Measurements from ENCODE around the gene ORMDL2. TPM values are rescaled to one million over a fixed set of nuclear protein-coding genes. Genes with fewer than 3 reads are reported as not detected.
A peak's percentile ranks its signal among the peaks of the same experiment; 100 is the strongest.

ORMDL2 gene
- total RNA-seq, 6 donors from 2014 or later = 9.4 to 62.9 (median 20.2) TPM

DNA sequence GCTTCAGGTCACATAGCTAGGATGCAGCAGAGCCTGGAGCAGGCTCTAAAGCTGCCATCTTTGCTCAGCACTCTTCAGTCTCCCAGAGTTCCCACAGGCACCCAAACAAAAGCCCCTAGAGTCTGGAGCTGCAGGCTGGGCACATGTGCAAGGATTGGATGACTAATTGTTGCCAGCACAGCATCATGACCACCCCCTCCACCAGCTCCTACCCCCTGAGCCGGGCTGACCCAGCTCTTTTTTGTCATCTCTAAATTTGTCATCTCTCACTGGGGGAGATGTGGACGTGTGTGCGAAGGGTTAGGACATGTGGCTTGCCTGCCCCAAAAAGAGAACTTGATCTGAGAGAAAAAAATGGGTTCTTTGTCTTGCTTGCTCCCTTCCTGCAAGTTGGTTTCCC, 29.2 kb downstream of the ORMDL2 start:
- H3K27me3 ChIP-seq = no peaks in the 10 kb centered on the region
- TF ChIP-seq POLR2AphosphoS5 (IDR thresholded peaks at IDR 0.05) (peak; percentile 5 to 24), POLR2A (IDR thresholded peaks at IDR 0.05) (peak in 1 of 4 donors; percentile 50), EP300 (IDR thresholded peaks at IDR 0.05) (peak in 1 of 4 donors; percentile 46)
- TF ChIP-seq, protein P1, sequence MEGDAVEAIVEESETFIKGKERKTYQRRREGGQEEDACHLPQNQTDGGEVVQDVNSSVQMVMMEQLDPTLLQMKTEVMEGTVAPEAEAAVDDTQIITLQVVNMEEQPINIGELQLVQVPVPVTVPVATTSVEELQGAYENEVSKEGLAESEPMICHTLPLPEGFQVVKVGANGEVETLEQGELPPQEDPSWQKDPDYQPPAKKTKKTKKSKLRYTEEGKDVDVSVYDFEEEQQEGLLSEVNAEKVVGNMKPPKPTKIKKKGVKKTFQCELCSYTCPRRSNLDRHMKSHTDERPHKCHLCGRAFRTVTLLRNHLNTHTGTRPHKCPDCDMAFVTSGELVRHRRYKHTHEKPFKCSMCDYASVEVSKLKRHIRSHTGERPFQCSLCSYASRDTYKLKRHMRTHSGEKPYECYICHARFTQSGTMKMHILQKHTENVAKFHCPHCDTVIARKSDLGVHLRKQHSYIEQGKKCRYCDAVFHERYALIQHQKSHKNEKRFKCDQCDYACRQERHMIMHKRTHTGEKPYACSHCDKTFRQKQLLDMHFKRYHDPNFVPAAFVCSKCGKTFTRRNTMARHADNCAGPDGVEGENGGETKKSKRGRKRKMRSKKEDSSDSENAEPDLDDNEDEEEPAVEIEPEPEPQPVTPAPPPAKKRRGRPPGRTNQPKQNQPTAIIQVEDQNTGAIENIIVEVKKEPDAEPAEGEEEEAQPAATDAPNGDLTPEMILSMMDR (IDR thresholded peaks at IDR 0.05) = no peak
- H3K36me3 ChIP-seq = no peaks in the 10 kb centered on the region
- DNase-seq (peak in 1 of 2 donors; percentile 63), ATAC-seq (ENCODE audit: low FRiP score in 2 of 2) (peak; percentile 43 to 47)
- H3K4me3 ChIP-seq = no peak overlapping the region
- H3K9me3 ChIP-seq = no peaks in the 10 kb centered on the region
- H3K4me1 ChIP-seq = peaks cover 9 to 19% (median 16%) of the 10 kb centered on the region in 4 donors
- peak overlapping the region; percentile 86 to 96 (median 92) for H3K27ac ChIP-seq
- 58 to 59% methylated on average over 3 of the region's 3 CpGs for WGBS, 2 donors

DNA sequence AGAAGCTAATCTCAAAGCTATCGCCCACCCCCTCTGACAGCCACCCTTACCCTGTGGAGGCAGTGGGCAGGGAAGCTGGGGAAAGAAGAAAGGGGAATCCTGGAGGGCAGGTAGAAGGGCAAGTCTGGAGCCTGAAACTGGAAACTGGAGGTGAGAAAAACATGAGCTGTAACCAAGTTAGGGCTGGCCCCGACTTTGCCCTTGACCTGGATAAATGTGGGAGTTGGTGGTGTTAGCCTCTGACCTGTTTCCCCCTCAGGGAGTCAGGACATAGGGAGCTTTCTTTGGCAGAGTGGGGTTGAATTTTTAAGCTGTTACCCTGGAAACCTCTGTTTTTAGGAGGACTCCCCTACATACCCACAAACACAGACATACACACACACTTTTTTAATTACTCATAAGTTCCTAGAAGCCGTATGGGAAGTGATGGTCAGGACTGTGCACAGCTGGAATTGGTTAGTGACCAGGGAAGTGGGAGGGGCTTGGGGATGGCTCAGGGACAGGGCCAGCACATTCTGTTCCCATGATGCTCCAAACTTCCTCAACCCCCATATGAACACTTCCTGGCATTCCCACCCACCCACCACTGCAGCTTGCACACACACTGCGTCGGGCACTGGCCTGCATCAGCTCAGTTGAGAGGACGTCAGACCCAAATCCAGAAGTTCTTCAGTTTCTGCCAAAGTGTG, 29.9 kb downstream of the ORMDL2 start:
- H3K36me3 ChIP-seq = no peaks in the 10 kb centered on the region

GRCh38 chr12:55849616-55850343, 31.9 kb downstream of the ORMDL2 start:
- 81 to 85% methylated on average over 7 of the region's 7 CpGs for WGBS, 2 donors
- DNase-seq (no peak), ATAC-seq (ENCODE audit: low FRiP score in 2 of 2) (no peak)
- Histone ChIP-seq H3K9me3 (no peaks in the 10 kb centered on the region), H3K4me3 (no peak overlapping the region), H3K36me3 (no peaks in the 10 kb centered on the region), H3K4me1 (peaks cover 9 to 19% (median 16%) of the 10 kb centered on the region in 4 donors), H3K27ac (peak overlapping the region in 2 of 4 donors; percentile 90 to 96), H3K27me3 (no peaks in the 10 kb centered on the region)
- TF ChIP-seq, protein P1 (IDR thresholded peaks at IDR 0.05) = no peak
- TF ChIP-seq POLR2AphosphoS5 (IDR thresholded peaks at IDR 0.05) (no peak), POLR2A (IDR thresholded peaks at IDR 0.05) (no peak), EP300 (IDR thresholded peaks at IDR 0.05) (no peak)

More for the DNA sequence above, 29.9 kb downstream of the ORMDL2 start:
- ATAC-seq (ENCODE audit: low FRiP score in 2 of 2) (peak; percentile 92 to 94), DNase-seq (peak; percentile 68 to 86)
- WGBS, 2 donors = 37 to 49% methylated on average over 6 of the region's 6 CpGs
- H3K4me3 ChIP-seq = peak overlapping the region in 1 of 4 donors; percentile 3
- peak overlapping the region; percentile 86 to 96 (median 92) for H3K27ac ChIP-seq
- H3K9me3 ChIP-seq = no peaks in the 10 kb centered on the region
- H3K27me3 ChIP-seq = no peaks in the 10 kb centered on the region
- peaks cover 9 to 19% (median 16%) of the 10 kb centered on the region in 4 donors for H3K4me1 ChIP-seq
- TF ChIP-seq, protein P1 (IDR thresholded peaks at IDR 0.05) = no peak
- TF ChIP-seq POLR2AphosphoS5 (IDR thresholded peaks at IDR 0.05) (peak; percentile 95 to 99), POLR2A (IDR thresholded peaks at IDR 0.05) (peak in 2 of 4 donors; percentile 34 to 66), EP300 (IDR thresholded peaks at IDR 0.05) (peak; percentile 88 to 100 (median 99))

- no peaks in the 10 kb centered on the region for H3K27me3 ChIP-seq
- 25 to 64% methylated on average over 1 of the region's 1 CpG for WGBS, 2 donors
- ATAC-seq (ENCODE audit: low FRiP score in 2 of 2) (no peak), DNase-seq (no peak)
- peak overlapping the region in 1 of 4 donors; percentile 33 for H3K27ac ChIP-seq
- H3K4me3 ChIP-seq = no peak overlapping the region
- H3K9me3 ChIP-seq = no peaks in the 10 kb centered on the region
- no peaks in the 10 kb centered on the region for H3K36me3 ChIP-seq
- TF ChIP-seq, protein P1 (IDR thresholded peaks at IDR 0.05) = no peak
- TF ChIP-seq POLR2AphosphoS5 (IDR thresholded peaks at IDR 0.05) = no peak
- no peak for TF ChIP-seq POLR2A (IDR thresholded peaks at IDR 0.05)
- no peak for TF ChIP-seq EP300 (IDR thresholded peaks at IDR 0.05)
- peaks cover 9 to 19% (median 16%) of the 10 kb centered on the region in 4 donors for H3K4me1 ChIP-seq
These were observed 32.6 kb downstream of the ORMDL2 start for GRCh38 chr12:55850401-55850800.

Data from upper lobe of left lung (tissue), 6 donors.